Epidermal melanocyte (primary cell): Measurements from ENCODE around the gene CHD6.

Source experiments
- DNase-seq: peaks from one replicate; pipeline ENCODE4 v3.0.0; 2011; ENCODE audit warnings: low spot score; ENCODE audit not compliant: insufficient read length

Gene CHD6

GRCh38 chr20:41373931-41374920 lies 244.0 kb downstream of the CHD6 start:
- no peak for DNase-seq

GRCh38 chr20:41373251-41373783 lies 244.9 kb downstream of the CHD6 start:
- DNase-seq = no peak

- no peak for DNase-seq
Measured at GRCh38 chr20:41371371-41371770, 246.8 kb downstream of the CHD6 start.

GRCh38 chr20:41370176-41370575 lies 248.0 kb downstream of the CHD6 start:
- no peak for DNase-seq

GRCh38 chr20:41369673-41370072 lies 248.5 kb downstream of the CHD6 start:
- DNase-seq = no peak

GRCh38 chr20:41367956-41368355 lies 250.2 kb downstream of the CHD6 start:
- DNase-seq = no peak

- DNase-seq = no peak
Measured at GRCh38 chr20:41367393-41367695, 250.8 kb downstream of the CHD6 start.

GRCh38 chr20:41366546-41367392 lies 251.4 kb downstream of the CHD6 start, which contains the start of gene EMILIN3:
Gene EMILIN3, minus strand, starts transcription at chr20:41366818. Its CDS starts 184 bp downstream, at chr20:41366634.
- no peak for DNase-seq

- no peak for DNase-seq
Measured at GRCh38 chr20:41365777-41366545, 252.2 kb downstream of the CHD6 start.

GRCh38 chr20:41364967-41365765 lies 253.0 kb downstream of the CHD6 start:
- DNase-seq = no peak

- no peak for DNase-seq
Measured at GRCh38 chr20:41364236-41364855, 253.8 kb downstream of the CHD6 start.

GRCh38 chr20:41363601-41364000 lies 254.6 kb downstream of the CHD6 start:
- no peak for DNase-seq

- DNase-seq = no peak
Measured at GRCh38 chr20:41362748-41363140, 255.4 kb downstream of the CHD6 start.

GRCh38 chr20:41361757-41362747 lies 256.1 kb downstream of the CHD6 start:
- no peak for DNase-seq

GRCh38 chr20:41360831-41361756 lies 257.1 kb downstream of the CHD6 start:
- DNase-seq = no peak

GRCh38 chr20:41359541-41360011 lies 258.6 kb downstream of the CHD6 start:
- DNase-seq = no peak

GRCh38 chr20:41358717-41359116 lies 259.5 kb downstream of the CHD6 start:
- no peak for DNase-seq
